H7 (cell line): ENCODE results near the gene ERAP2. TPM values are rescaled to one million over a fixed set of nuclear protein-coding genes. Genes with fewer than 3 reads are reported as not detected.

Experiments
- DNase-seq: peaks from one replicate; pipeline ENCODE4 v3.0.0; 2012
- H3K27me3 ChIP-seq: 2 replicates; pipeline ENCODE4 v1.6.0; 2011; ENCODE audit warnings: mild to moderate bottlenecking, low read length; ENCODE audit not compliant: control insufficient read depth, insufficient read depth
- H3K36me3 ChIP-seq: replicated peaks from 2 replicates; pipeline ENCODE4 v1.5.1; 2011; ENCODE audit warnings: low read length; ENCODE audit not compliant: control insufficient read depth, insufficient read depth
- H3K4me3 ChIP-seq: 2 replicates; pipeline ENCODE4 v1.5.1; 2011; ENCODE audit warnings: low read depth, mild to moderate bottlenecking, control low read depth, low read length, moderate library complexity; ENCODE audit not compliant: insufficient read depth
- total RNA-seq: library from RNA; depleted of rRNA; stranded (reverse); fragments of >200 nt; shearing (Covaris generic); gene quantifications from 2 replicates; pipeline ENCODE4 v1.2.3, GENCODE V29; 2014

ERAP2 gene
- total RNA-seq, 1 experiment from 2014 or later = not detected

- H3K27me3 ChIP-seq = no peaks in the 10 kb centered on the region
- H3K36me3 ChIP-seq = no peaks in the 10 kb centered on the region
- no peak for DNase-seq
- no peak overlapping the region for H3K4me3 ChIP-seq
Measured at GRCh38 chr5:96902876-96903275, 26.6 kb downstream of the ERAP2 start.

- Histone ChIP-seq H3K27me3 (no peaks in the 10 kb centered on the region), H3K36me3 (no peaks in the 10 kb centered on the region), H3K4me3 (no peak overlapping the region)
- DNase-seq = no peak
Measured at GRCh38 chr5:96903300-96903699, 27.0 kb downstream of the ERAP2 start.

- H3K36me3 ChIP-seq = no peaks in the 10 kb centered on the region
- no peaks in the 10 kb centered on the region for H3K27me3 ChIP-seq
- no peak for DNase-seq
- no peak overlapping the region for H3K4me3 ChIP-seq
Measured at GRCh38 chr5:96904054-96904931, 28.0 kb downstream of the ERAP2 start.

- Histone ChIP-seq H3K4me3 (no peak overlapping the region), H3K27me3 (no peaks in the 10 kb centered on the region), H3K36me3 (no peaks in the 10 kb centered on the region)
- no peak for DNase-seq
Measured at GRCh38 chr5:96905864-96906263, 29.6 kb downstream of the ERAP2 start.

GRCh38 chr5:96909003-96909402 is 32.7 kb downstream of the ERAP2 start:
- DNase-seq = no peak
- H3K4me3 ChIP-seq = no peak overlapping the region
- no peaks in the 10 kb centered on the region for H3K36me3 ChIP-seq
- H3K27me3 ChIP-seq = no peaks in the 10 kb centered on the region

- no peak for DNase-seq
- Histone ChIP-seq H3K4me3 (no peak overlapping the region), H3K36me3 (no peaks in the 10 kb centered on the region), H3K27me3 (no peaks in the 10 kb centered on the region)
Measured at GRCh38 chr5:96909435-96909834, 33.1 kb downstream of the ERAP2 start.

GRCh38 chr5:96911139-96911538 is 34.8 kb downstream of the ERAP2 start:
- Histone ChIP-seq H3K36me3 (no peaks in the 10 kb centered on the region), H3K4me3 (no peak overlapping the region), H3K27me3 (no peaks in the 10 kb centered on the region)
- DNase-seq = no peak

- H3K27me3 ChIP-seq = no peaks in the 10 kb centered on the region
- DNase-seq = no peak
- no peak overlapping the region for H3K4me3 ChIP-seq
- no peaks in the 10 kb centered on the region for H3K36me3 ChIP-seq
Measured at GRCh38 chr5:96913233-96913632, 36.9 kb downstream of the ERAP2 start.

GRCh38 chr5:96919754-96920197 is 43.5 kb downstream of the ERAP2 start:
- no peak overlapping the region for H3K4me3 ChIP-seq
- DNase-seq = no peak
- no peaks in the 10 kb centered on the region for H3K27me3 ChIP-seq
- H3K36me3 ChIP-seq = no peaks in the 10 kb centered on the region

GRCh38 chr5:96920744-96921355 is 44.5 kb downstream of the ERAP2 start:
- no peaks in the 10 kb centered on the region for H3K36me3 ChIP-seq
- H3K4me3 ChIP-seq = no peak overlapping the region
- no peak for DNase-seq
- no peaks in the 10 kb centered on the region for H3K27me3 ChIP-seq

- DNase-seq = no peak
- no peaks in the 10 kb centered on the region for H3K27me3 ChIP-seq
- no peak overlapping the region for H3K4me3 ChIP-seq
- no peaks in the 10 kb centered on the region for H3K36me3 ChIP-seq
Measured at GRCh38 chr5:96922499-96923244, 46.4 kb downstream of the ERAP2 start.

GRCh38 chr5:96924016-96924443 is 47.7 kb downstream of the ERAP2 start:
- DNase-seq = peak; percentile 54
- no peaks in the 10 kb centered on the region for H3K36me3 ChIP-seq
- no peak overlapping the region for H3K4me3 ChIP-seq
- no peaks in the 10 kb centered on the region for H3K27me3 ChIP-seq

- no peaks in the 10 kb centered on the region for H3K36me3 ChIP-seq
- no peak overlapping the region for H3K4me3 ChIP-seq
- no peak for DNase-seq
- H3K27me3 ChIP-seq = no peaks in the 10 kb centered on the region
Measured at GRCh38 chr5:96926276-96926675, 50.0 kb downstream of the ERAP2 start.

- DNase-seq = no peak
- H3K4me3 ChIP-seq = no peak overlapping the region
- no peaks in the 10 kb centered on the region for H3K36me3 ChIP-seq
- H3K27me3 ChIP-seq = no peaks in the 10 kb centered on the region
Measured at GRCh38 chr5:96927008-96927407, 50.7 kb downstream of the ERAP2 start.
